NCI-H446 treated with DMSO at 0.1 percent for 48 hours (cell line): ENCODE measurements around the gene NUP54.

ENCODE experiments used
- DNase-seq: peaks from one replicate; lab custom pipeline; 2025; lab: John Stamatoyannopoulos, UW

The NUP54 gene

DNA sequence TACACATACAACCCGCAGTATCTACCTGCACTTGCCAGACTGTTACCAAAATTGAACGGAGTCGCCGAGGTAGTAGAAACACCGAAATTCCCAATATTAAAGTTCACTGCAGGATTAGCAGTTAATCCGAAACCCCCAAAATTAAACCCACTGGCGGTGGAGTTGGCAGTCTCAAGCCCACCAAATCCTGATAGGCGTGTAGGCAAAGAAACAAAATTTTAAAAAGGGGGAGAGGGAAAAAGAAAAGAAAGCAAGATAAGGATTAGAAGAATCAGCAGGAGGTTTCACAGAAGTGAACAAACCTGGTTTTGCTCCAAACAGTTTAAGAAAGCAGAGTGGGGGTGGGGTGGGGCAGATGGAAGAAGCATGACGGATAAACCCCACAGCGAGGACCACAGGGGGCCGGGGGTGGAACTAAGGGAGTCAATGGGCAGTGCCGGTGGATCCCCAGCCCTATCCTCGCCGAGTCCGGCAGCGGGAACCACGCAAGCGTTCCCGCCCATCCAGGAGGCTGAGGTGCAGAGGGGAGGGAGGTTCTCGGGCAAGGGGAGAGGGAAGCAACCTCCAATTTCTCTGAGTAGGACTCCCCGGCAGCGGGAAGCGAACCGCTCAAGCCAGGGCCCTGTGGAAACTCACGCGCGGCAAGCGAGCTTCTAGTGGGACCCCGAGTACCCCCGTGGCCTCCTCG lies 599 bp downstream of the NUP54 start:
- DNase-seq = peak; percentile 59

DNA sequence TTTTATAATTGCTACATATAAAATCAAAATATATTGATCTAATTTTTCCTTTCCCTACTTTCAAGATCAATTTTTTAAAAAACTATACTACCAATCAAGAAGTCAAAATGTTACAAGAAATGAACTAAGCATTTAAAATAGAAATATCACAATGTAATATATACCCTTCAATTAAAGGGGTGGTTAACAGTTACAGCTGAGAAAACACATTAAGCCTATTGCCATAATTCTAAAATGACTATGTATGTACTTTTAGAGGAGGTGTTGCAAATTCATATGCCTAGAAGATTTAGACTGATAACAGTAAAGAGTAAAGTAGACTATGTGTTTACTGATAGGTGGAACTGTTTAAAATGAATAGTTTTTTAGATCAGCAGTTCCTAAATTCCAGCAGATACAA lies 3.7 kb downstream of the NUP54 start:
- DNase-seq = no peak

DNA sequence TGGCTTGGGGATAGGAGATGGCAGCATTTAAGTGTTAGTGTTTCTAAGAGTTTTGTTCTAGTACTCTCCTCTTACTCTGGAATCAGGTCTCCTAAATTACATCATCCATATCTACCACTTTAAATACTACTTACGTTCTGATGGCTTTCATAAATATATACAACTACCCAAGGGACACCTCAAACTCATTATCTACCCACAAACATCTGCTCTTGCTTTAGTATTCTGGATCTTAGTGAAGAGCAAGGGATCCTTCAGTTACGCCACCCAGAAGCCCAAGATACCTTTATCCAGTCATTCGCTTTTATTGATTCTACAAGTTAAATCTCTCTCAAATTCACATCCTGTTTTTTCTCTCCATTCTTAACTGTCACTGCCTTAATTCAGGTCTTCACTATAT lies 7.0 kb downstream of the NUP54 start:
- DNase-seq = no peak

DNA sequence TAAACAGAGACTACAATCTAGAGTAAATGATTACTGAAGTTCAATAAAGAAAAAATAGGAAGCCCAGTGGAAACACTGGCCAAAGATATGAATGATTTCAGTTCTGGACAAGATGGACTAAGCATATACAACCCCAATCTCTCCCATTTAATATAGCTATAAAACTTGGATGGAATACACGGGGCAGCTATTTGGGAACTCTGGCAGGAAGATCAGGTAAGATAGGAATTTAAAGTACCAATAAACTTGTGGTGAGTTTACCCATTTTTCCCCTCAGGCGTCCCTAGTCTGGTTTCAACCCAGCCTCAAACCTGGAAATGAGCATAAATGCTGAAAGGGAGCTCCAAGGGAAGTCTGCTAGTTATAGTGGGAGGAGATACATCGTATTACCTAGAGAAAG lies 20.4 kb downstream of the NUP54 start:
- DNase-seq = no peak

DNA sequence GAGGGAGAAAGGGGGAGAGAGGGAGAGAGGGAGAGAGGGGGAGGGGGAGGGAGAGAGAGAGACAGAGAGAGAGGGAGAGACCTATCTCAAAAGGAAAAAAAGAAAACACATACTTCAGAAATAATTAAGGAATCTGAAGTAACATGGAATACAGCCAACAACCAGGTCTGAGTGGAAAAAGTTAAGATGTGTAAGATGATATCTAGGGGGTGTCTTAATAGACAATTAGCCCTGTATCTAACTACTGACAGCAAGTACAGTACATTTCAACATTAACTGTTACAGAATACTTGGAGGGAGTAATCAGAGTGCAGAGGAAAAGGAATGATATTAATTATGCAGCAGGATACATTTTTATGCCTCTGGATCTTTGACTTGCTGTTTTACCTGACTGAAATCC lies 22.4 kb downstream of the NUP54 start:
- no peak for DNase-seq

DNA sequence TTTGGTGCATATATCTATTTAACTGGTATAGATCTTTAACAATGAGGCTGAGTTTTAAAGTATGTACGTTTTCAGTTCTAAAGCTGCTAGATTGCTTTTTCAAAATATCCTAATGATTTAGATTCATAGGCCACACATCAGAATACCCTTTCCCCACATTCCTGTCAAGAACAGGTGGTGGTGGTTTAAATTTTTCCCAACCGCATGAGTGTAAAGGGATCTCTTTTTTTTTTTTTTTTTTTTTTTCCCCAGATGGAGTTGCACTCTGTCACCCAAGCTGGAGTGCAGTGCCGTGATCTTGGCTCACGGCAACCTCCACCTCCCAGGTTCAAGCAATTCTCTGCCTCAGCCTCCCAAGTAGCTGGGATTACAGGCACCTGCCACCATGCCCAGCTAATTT lies 28.0 kb downstream of the NUP54 start:
- DNase-seq = no peak

DNA sequence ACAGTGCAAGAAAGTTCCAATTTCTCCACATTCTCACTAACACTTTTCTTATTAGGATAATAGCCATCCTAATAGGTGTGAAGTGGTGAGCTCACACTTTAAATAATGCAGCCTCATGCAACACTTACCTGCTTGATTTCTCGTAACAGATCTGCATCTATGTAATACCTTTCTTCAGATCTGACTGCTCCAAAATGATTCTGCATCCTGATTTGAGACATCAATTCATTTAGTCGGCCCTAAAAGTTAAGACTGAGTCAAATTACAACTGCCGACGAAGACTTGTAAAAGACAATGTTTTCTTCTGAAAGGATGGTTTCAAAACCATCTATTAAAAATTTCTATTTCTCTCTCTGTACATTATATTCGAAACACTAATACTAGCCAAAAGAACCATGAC lies 30.7 kb downstream of the NUP54 start:
- DNase-seq = no peak

DNA sequence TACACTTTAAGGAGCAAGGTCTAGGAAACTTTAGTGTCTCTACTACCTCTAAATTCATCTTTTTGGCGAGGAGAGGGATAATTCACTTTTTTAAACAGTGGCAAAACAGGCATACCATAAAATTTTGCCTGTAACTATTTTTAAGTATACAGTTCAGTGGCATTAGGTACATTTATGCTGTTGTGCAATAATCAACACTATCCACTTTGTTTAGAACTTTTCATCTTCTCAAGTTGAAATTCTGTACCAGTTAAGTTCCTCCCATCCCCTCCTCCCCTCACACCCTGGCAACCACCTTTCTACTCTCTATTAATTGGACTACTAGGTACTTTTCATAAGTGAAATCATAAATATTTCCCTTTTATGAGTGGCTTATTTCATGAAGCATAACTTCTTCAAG lies 31.4 kb downstream of the NUP54 start:
- no peak for DNase-seq

DNA sequence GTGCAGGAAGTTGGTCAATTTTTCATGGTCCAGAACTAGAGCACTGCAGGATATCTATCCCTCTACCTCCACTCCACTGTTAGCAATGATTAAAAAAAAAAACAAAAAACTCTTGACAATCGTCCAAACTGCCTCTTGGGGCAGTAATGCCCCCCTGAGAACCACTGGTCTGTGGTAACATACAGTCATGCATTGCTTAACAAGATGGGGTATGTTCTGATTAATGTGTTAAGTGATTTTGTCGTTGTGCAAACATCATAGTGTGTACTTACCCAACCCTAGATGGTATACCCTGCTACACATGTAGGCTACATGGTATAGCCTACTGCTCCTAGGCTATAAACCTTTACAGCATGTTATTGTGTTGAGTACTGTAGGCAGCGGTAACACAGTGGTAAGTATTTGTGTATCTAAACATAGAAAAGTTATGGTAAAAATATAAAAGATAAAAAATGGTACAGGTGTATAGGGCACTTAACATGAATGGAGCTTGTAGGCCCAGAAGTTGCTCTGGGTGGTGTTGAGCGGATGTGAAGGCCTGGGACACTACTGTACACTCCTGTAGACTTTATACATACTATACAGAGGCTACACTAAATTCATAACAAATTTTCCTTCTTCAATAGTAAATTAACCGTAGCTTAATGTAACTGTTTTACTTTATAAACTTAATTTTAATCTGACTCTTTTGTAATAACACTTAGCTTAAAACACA lies 39.6 kb downstream of the NUP54 start:
- DNase-seq = no peak

DNA sequence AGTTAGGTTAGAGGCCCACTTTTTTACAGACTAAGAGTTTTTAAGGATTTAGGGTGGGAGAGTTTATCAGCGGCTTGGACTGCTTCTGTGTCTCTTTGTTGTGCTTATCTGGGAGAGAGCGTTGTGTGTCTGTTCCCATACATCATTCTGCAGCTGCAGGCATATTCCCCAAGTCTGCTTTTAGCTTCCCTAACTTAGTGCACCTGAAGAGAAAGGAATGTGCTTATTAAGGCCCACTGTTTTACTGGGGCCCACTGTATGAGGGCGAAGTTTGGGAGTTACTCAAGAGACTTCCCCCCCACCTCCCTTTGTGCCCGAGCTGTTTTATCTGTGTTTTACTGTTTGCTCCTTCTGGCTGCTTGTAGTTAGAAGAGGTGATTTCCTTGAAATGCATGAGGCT lies 41.8 kb downstream of the NUP54 start:
- no peak for DNase-seq

DNA sequence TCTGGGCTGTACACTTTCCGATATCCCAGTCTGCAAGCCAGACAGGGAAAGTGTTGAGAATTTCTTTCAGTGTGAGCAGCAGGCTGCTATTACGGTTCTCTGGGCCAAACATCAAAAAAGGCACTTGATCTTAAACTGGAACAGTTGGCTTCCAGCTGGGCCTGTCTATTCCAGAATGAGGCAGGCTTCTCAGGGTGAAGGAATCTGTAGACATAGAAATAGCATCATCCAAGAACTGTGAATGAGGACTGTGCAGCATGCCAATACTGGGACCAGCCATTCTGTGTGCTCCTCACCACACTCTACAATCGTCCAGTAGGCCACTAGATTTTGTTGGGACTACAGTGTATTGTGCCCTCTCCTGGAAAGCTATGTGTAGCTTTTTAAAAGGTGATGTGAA lies 42.5 kb downstream of the NUP54 start:
- no peak for DNase-seq

DNA sequence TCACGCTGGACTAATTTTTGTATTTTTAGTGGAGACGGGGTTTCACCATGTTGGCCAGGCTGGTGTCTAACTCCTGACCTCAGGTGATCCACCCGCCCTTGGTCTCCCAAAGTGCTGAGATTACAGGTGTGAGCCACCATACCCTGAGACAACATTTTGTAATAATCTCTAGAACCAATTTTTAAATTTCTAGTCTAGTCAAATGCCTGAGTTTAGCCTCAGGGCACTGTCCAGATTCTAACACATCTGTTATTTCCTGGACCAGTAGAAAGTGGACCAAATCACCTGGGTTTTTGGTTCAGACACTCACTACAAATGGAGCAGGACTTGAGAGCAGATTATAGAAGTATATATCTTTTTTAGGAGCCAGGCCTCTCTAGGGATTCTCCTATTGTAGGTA lies 52.1 kb downstream of the NUP54 start:
- DNase-seq = no peak

DNA sequence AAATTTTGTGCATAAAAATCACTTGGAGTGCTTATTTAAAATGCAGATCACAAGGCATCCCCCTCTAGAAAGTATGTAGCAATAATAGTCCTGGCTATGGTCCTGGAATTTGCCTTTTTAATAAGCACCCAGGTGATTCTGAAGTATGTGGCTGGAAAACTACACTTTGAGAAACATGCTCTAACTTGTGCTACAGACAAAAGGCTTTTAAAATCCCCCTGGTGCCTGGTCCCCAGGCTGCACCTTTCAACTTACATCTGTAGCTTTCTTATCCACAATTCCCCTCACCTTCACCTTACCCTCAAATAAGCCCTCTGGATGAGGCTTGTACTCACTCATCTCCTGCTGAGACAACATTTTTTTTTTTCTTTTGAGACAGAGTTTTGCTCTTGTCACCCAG lies 52.6 kb downstream of the NUP54 start:
- no peak for DNase-seq

DNA sequence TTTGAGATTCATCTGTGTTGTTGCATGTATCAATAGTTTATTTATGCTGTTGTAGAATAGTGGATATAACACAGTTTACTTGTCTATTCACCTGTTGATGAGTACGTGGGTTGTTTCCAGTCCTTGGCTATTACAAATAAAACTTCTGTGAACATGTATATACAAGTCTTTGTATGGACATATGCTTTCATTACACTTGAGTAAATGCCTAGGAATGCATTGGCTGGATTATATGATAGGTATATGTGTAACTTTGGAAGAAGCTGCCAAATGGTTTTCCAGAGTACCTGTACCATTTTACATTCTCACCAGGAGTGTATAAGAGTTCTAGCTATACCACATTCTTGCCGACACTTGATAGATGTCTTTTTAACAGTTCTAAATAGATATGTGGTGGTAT lies 57.1 kb downstream of the NUP54 start:
- no peak for DNase-seq

DNA sequence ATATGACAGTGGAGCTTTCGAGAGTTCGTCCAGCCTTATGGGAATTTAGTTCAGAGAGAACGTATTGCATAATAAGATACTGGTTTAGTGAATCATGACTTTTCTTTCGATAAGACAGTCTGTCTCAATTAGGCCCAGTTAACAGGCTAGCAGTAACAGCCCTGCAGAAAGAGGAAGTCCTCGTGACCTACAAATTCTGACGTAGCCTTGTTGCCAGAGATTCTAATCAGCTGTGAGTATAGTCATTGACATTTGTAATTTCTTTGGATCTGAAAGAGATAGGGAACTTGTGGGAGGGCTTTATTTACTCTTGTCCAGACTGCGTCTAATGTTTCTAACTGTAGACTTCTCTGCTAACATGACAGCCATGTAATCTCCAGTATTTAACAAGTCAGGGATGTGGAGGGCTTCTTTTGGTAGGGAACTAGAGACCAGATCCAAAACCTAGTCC lies 57.9 kb downstream of the NUP54 start:
- no peak for DNase-seq

DNA sequence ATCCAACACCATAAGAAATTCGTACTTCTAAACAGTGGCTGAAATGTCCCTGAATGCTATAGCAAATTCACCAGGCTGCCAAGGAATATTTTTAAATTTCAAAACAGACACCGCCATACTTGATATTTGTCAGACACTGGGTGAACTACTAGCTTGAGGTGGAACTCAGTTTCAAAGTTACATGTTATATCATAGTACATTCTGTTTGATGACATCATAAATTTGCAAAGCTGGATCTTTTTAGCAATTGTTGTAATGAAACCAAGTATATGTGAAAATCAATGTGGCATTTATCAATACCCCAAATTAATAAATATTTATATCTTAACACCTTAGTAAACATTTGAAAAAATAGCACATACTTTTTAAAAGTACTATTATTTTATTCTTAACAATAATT lies 59.5 kb downstream of the NUP54 start:
- DNase-seq = no peak

DNA sequence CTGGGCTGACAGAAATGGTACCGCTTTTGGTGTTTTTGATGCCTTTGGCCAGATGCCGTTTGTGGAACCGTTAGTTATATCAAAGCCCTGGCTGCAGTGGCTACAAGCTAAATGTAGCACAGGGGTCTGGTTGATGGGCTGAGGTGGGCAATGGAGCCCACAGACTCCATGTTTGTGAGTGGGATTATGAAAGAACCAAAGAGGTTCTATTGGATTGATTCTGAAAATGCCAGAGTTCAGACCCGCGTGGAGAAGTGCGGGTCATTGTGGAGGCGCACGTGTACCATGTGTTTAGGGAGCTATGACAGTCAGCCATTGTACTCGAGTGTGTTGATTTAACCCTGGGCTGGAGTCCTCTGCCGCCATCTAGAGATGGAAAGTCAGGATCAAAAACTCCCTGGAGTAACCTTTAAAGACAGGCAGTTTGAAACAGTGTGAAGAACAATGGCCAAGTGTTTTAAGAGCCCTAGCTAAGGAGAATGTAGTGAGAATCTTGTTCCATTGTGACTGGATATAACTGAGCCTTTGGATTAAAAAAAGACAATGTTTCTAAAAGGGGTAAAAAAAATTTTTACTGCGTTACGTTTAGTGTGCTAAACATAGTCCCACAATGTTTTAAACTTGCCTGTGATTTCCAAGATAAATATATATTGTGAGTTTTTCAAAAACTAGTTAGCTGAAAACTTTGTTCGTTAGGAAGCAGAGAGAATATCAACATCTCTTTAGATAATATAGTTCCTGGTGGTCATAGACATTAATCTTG lies 61.0 kb downstream of the NUP54 start:
- peak; percentile 13 for DNase-seq

DNA sequence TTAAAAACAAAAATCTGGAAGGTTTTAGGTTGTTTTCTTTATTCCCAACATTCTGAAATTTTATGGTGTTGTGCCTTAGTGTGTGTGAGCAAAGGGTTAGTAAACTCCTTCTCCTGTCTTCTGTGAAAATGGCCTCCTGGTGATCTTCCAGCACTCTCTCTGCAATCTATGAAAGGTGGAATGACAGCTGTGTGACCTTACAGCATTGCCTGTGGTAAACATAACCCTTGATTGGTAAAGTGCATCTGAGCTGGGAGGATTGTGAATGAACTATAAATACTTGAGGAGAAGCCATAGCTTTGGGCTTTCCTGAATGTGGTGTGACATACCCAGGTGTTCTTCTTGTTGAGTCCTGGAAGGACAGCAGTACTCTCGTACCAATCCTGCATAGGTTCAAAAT lies 63.7 kb downstream of the NUP54 start:
- no peak for DNase-seq

DNA sequence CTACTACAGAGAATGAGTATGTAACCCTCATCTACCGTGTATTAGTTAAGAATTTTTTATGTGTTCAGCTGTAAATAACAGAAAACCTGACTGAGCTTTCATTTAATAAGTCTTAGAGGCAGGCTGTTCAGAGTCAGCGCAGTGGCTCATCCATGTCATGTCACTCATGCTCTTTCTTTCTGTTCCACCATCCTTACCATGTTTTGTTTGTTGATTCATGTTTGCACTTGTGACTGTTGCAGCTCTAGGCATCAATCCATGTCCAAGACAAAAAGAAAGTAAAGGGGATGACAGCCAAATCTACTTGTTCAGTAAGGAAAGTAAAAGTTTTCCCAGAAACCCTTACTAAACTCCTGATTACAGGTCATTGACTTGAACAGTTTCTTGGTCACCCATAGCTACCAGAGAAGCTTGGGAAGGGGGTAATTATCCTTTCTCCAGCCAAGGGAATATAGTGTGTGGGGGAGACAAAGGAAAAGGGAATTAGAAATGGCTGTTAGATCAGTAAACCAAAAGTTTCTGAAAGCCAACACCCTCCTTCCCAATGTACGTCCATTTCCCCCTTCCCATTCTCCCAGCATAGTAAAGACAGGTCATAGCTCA lies 64.7 kb downstream of the NUP54 start:
- no peak for DNase-seq

DNA sequence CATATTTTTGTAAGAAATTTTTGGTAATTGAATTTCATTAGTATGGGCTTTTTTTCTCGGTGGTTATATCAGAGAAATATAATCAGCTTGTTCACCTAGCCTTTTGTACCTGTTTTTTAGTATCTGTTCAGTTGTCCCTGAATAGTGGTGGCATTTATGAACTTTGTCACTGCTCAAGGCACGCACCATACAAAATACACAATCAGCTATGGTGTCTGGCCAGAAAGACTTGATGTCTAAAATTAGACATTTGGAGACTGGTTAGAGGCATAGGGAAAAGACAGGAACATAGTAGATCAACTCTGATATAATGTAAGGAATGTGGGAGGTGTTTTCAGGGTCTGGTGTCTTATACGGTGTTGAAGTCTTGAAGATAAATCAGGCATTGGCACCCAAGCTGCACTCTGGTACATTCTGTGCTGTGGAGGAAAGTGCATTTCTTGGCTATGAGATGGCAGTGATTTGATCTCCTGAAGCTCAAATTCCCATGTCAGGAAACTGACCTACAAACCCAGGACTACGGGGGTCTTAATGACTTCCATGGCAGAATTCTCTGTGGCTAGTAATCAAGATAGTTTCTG lies 70.1 kb downstream of the NUP54 start:
- DNase-seq = no peak

DNA sequence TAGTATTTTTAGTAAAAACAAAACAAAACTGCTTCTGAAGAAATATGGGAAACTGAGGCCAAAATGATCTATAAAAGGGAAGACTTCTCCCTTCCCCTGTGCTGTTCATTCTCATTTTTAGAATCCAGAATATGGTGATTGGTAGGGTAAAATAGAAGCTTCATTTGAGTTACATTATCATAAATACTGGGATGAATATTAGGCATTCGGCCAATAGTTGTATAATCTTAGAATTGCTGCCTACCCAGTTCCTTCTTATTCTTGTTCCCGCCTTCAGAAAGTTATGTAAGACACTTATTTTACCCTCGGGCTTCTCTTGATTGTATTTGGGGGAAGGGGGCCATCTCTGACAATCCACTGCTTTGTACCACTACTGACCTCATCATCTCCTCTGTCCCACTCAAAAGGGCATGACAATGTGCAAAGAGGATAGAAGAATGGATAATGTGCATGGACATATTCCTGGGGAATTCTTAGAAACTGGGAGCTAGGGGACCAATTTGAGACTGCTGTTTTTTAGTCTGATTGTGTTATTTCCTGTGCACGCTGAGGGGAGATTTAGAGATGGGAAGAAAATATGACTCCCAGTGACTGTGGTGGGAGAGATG lies 73.1 kb downstream of the NUP54 start:
- DNase-seq = no peak

DNA sequence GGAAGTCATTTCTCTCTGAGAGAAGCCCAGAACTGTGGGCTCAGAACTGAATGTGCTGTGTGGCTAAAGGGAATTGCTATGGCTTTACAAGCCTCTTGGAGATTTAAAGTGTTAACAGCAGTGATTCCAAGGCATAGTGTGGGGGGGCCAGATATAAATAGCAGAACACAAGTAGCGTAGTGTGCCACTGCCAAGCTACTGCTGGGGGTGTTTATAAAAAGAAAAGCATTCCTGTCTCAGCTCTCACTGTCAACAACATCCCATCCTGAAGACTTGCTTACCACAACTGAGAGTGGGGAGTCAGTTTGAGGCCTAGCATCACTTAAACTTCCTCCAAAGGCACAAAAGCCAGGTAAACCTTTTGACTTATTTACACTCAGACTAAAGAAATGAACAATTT lies 73.7 kb downstream of the NUP54 start, which contains the start of gene ART3:
ART3 (plus strand) TSS at position 242 of the 400 bp plus-strand sequence. CDS start 1,181 bp downstream, outside the sequence.
- no peak for DNase-seq
